ENCODE data around the gene PTPRU.

GRCh38 chr1:29190718-29191117, 45.6 kb upstream of the PTPRU start:
- TF ChIP-seq EZH2 (IDR thresholded peaks at IDR 0.05) (no peak), ZNF274 (IDR thresholded peaks at IDR 0.05; ENCODE audit: low read depth, low read length) (no peak), REST (IDR thresholded peaks at IDR 0.05; ENCODE audit: low read depth) (no peak), CTCF (IDR thresholded peaks at IDR 0.05 in 2 of 3, conservative IDR thresholded peaks at IDR 0.05 in 1 of 3; ENCODE audit: borderline replicate concordance in 1 of 3, insufficient read depth in 1 of 3, low read depth in 2 of 3, low read length in 2 of 3) (no peak), EZH2phosphoT487 (IDR thresholded peaks at IDR 0.05; ENCODE audit: borderline replicate concordance) (no peak), POLR2AphosphoS5 (IDR thresholded peaks at IDR 0.05; ENCODE audit: low read depth, low read length) (no peak), SP1 (IDR thresholded peaks at IDR 0.05; ENCODE audit: low read depth) (no peak), CBX3 (IDR thresholded peaks at IDR 0.05; ENCODE audit: low read depth) (no peak), TCF7L2 (IDR thresholded peaks at IDR 0.05; ENCODE audit: borderline replicate concordance, extremely low read depth, insufficient read depth, insufficient read length) (no peak)
